NCI-H2227 (cell line): ENCODE results near the gene VMAC.
A peak's percentile ranks its signal among the peaks of the same experiment; 100 is the strongest.

Source experiments
- DNase-seq: peaks from one replicate; lab custom pipeline; 2025; ENCODE audit not compliant: unreplicated experiment; lab: John Stamatoyannopoulos, UW

VMAC gene

DNA sequence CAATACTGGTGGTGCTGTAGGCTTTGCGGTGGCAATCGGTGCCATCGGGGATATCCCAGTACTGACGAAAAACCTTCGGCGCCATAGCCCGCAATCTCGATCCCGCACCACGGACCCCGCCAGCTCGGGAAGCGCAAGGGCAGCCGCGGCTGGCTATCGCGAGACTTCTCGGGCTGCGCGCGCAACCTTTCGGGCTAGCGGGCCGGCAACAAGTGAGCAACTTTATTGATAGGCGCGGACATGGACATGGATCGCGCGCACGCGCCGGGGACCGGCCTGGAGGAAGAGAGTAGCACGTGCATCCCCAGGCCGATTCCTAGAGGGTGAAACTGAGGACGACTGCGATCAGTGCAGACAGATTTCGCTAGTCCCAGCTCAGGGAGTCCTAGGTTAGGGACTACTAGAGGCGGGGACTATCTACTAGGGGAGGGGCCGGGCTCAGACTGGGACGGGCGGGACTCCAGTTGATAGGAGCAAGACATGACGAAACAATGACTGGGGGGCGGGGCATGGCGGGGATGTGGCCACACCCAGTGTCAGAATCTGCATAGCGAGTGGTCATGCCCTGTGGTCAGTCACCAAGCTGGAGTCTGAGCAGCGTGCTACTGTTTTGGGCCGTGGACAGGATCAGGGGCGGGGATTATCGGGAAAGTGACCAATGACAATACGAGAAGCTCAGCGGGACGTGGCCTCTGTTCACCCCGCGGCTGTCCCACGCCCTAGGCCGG lies 884 bp upstream of the VMAC start, which contains the start of gene NDUFA11:
TSS of gene NDUFA11 (minus strand) at position 167 of the 728 bp plus-strand sequence. CDS start at position 85, 82 bp downstream.
- DNase-seq = peak; percentile 95

DNA sequence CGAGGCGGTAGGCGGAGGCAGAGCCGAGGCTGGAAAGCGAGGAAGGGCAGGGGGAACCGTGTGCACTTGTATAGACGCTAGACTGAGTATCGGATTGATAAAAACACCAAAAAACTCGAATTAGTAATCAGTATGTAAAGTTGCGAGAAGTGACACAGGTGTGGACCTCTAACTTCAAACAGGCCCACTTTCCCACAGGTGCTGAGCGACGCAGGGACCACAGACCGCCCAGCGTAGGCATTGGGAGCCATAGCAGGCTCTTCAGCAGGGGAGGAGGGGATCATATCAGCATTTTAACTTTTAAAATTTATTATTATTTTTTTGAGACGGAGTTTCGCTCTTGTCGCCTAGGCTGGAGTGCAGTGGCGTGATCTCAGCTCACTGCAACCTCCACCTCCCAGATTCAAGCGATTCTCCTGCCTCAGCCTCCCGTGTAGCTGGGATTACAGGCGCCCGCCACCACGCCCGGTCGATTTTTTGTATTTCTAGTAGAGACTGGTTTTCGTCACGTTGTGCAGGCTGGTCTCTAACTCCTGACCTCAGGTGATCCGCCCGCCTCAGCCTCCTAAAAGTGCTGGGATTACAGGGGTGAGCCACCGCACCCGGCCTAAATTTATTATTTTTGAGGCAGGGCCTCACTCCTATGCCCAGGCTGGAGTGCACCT lies 574 bp downstream of the VMAC start:
- no peak for DNase-seq

DNA sequence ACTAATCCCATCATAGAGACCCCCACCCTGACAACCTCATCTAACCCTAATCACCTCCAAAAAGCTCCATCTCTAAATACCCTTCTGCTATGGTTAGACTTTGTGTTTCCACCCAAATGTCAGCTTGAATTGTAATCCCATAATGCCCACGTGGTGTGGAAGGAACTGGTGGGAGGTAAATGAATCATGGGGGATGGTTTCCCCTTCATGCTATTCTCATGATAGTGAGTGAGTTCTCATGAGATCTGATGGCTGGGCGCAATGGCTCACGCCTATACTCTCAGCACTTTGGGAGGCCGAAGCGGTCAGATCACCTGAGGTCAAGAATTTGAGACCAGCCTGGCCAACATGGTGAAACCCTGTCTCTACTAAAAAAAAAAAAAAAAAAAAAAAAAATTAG lies 2.6 kb downstream of the VMAC start:
- no peak for DNase-seq

DNA sequence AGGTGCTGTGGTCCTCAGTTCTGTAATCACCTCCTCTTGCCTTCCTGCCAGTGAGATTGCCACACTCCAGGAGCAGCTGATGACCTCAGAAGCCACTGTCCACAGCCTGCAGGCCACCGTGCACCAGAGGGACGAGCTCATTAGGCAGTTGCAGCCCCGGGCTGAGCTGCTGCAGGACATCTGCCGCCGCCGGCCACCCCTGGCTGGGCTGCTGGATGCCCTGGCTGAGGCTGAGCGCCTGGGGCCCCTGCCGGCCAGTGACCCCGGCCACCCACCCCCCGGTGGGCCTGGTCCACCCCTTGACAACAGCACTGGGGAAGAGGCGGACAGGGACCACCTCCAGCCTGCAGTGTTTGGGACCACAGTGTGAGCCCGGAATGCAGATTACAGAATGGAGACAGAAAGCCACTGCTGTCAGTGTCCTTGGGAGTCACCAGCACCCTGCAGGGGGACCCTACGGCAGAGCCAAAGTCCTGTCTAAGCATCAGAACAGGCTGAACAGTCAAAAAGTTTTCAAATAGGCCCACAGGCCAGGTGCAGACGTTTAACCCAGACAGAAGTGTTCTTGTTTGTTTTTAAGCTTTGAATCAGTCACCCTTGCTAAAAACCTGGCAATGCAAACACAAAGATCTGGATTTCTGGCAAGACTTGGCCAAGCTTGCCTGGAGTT lies 4.2 kb downstream of the VMAC start:
- no peak for DNase-seq

- no peak for DNase-seq
These were observed 5.9 kb downstream of the VMAC start for GRCh38 chr19:5910638-5910907.

GRCh38 chr19:5911366-5911765 lies 6.7 kb downstream of the VMAC start:
- DNase-seq = no peak

DNA sequence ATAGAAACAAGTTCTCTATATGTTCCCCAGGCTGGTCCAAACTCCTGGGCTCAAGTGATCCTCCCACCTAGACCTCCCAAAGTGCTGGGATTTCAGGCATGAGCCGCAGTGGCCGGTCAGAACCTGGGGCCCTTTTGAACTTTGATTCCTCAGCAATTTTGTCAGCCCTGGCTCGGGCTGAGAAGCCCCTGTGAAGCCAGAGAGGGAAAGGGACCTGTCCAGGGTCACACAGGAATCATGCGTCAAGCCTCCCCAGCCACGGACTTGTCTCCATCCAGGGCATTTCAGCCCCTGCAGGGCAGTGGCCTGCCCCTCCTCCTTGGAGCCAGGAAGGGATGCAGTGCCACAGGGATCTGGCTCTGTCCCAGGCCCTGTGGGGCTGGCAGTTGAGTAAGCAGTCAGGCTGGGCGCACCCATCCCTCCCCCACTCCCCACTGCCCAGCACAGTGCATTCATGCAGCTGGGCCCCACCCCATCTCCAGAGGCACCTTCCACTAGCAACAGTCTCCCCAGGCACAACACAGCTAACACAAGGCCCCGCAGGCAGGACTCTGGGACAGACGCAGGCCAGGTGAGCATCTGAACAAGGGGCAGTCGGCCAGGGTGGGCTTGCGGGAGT lies 9.2 kb downstream of the VMAC start, which contains the start of gene CAPS:
TSS of gene CAPS (plus strand) at position 516 of the 619 bp plus-strand sequence. CDS start 153 bp downstream, outside the sequence.
- no peak for DNase-seq

- no peak for DNase-seq
These were observed 9.7 kb downstream of the VMAC start for GRCh38 chr19:5914358-5914774.

- DNase-seq = no peak
These were observed 10.5 kb downstream of the VMAC start for GRCh38 chr19:5914946-5915781.

DNA sequence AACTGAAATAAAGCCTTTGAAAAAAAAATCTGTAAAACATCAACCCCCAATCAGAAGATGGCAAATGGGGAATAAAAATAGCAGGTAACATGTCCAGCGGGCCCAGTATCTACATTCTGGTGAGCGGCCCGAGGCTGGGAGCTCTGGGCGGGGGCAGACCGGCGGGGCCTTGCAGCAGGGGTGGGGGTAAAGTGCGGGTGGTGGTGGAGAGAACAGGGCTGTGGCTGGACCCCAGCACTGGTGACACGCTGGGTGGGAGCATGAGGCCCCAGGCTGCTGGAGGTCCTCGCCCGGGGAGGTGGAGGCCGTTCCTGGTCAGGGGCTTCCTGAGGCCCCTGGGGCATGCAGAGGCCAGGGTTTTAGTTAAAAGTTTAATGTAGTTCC lies 11.1 kb downstream of the VMAC start:
- DNase-seq = no peak

DNA sequence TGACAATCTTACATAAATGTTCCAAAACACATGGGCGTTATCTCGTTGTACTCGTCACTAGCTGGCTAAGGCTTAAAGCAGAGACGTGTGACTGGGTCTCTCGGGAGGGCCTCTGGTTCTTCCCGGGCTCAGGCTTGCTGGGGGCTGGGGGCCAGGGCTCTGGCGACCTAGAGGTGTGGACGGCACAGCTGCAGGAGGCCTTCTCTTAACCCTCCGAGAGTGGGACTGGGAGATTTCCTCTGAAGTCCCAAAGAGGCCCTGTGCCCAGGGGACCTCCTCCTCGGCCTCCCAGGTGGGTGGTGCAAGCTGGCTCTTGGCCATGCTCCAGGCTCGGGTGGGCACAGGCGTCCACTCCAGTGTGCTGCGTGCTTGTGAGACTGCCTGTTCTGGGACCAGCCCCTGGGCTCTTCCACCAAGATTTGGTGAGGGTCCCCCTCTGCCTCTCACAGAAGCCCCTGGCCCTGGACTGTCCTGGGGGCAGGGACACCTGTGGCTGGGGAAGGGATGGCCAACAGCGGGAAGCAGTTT lies 11.6 kb downstream of the VMAC start:
- no peak for DNase-seq

GRCh38 chr19:5917431-5918107 lies 12.9 kb downstream of the VMAC start:
- no peak for DNase-seq

DNA sequence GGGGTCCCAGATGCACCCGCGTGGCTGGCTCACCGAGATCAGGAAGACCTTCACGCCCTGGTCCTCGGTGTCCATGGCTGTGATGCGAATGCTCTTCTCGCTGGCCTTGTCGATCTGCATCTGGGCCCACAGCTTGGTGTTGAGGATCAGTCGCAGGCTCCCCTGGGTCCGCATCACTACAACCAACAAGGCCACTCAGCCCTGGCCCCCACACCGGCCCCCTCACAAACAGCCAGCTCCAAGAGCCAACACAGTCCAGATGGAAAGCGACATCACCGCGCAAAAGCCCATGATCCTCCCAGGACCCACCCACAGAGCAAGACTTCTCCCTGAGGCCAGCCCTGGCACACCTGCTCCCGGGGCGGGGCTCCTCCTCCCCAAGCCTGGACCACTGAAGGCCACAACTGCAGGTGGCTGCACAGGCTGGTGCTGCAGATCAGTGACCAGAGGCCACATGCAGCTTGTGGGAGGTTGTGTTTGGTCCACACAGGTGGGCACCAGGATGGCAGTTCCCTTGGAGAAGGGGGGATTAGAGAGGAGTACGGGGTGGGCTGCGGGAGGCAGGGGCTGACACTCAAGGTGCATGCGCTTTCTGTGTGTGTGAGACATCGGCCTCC lies 13.9 kb downstream of the VMAC start:
- no peak for DNase-seq

- no peak for DNase-seq
These were observed 17.0 kb downstream of the VMAC start for GRCh38 chr19:5921516-5922160.

DNA sequence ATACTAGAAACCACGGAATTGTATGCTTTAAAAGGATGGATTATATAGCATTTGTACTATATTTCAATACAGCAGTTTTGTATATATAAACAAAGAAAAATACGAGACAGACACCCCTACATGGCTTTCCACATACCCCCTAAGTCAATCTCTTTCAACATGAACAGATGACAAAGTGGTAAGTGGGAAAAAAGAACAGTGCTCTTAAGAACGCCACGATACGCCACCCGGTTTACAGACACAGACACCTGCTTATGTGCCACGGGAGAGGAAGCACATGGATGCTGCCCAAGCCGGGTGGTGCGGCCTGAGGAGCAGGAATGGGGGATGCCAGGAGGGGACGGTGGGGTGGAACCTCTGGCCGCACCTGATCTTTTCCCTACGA lies 17.5 kb downstream of the VMAC start:
- no peak for DNase-seq

- DNase-seq = no peak
These were observed 18.7 kb downstream of the VMAC start for GRCh38 chr19:5923356-5923755.

- no peak for DNase-seq
These were observed 21.3 kb downstream of the VMAC start for GRCh38 chr19:5925830-5926427.

DNA sequence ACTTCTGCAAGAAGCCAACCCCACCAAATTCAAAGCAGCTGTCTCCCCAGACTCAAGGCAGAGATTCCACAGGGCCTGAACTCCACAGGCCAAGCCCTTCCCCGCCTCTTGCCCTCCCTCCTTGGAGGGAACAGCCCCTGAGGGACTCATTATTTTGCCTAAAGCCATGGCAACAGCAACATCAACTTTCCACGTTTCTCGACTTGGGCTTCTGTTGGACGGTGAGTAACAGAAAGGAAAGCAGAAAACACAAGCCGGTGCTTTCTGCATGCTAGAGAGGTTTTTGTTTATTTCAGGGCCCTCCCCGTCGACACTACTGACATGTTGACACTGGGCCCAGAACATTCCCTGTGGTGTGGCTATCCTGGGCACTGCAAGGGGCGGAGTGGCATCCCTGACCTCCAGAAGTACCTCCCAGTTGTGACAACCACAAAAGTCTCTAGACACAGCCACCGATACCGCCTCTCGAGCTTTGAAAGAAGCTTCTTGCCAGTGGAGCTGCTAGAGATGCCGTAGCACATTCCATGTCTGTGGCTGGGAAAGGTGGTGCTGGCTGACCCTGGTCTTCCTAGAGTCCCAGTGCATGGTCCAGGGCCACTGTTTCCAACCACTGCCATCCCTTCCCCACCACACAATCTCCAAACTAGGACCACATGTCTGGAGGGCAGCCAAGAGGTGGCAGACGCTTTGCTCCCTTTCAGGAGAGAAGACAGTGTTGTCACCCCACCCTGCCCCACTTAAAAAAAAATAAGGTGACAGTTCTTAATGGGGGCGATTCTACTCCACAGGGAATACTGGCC lies 22.2 kb downstream of the VMAC start:
- DNase-seq = no peak
